Activated naive CD4-positive, alpha-beta T cell treated with anti-CD3 and anti-CD28 coated beads, Interleukin-2, amount 50 U/mL, for 72 hours (primary cell): ENCODE data around the gene RECK. TPM values are rescaled to one million over a fixed set of nuclear protein-coding genes. Genes with fewer than 3 reads are reported as not detected.

Experiments
- ATAC-seq, 2 donors: fragments of 150-1000 bp; cut with Tn5 transposase; 2 replicates each; pipeline ENCODE4 v1.10.0; 2021; ENCODE audit warnings: mild to moderate bottlenecking in 2 of 2, moderate library complexity in 2 of 2
- DNase-seq, 2 donors: peaks; one replicate each; pipeline ENCODE4 v3.0.0; 2021 to 2022; ENCODE audit warnings: low spot score in 2 of 2
- H3K27ac Mint-ChIP-seq, 2 donors: one replicate each; pipeline ENCODE4 v1.8.0; 2022; ENCODE audit warnings: mild to moderate bottlenecking in 2 of 2, mixed read lengths in 2 of 2
- H3K36me3 Mint-ChIP-seq, 2 donors: one replicate each; pipeline ENCODE4 v1.8.0; 2022; ENCODE audit warnings: mixed read lengths in 2 of 2
- H3K9me3 Mint-ChIP-seq, 2 donors: one replicate each; pipeline ENCODE4 v1.8.0; 2022; ENCODE audit warnings: mixed read lengths in 2 of 2
- total RNA-seq, 2 donors: library from RNA; stranded (reverse); gene quantifications; one replicate each; pipeline ENCODE4 v1.2.3, GENCODE V29; 2022

RECK gene
- total RNA-seq, 2 donors from 2014 or later, result 7.0 to 7.6 TPM

- ATAC-seq, result peak in 1 of 2 donors; percentile 2
- Mint-ChIP-seq H3K9me3 (no peaks in the 10 kb centered on the region), H3K36me3 (no peaks in the 10 kb centered on the region), H3K27ac (peak overlapping the region; percentile 54 to 88)
- DNase-seq, result no peak
Measured at GRCh38 chr9:36136894-36137391, 100.2 kb downstream of the RECK start.

DNA sequence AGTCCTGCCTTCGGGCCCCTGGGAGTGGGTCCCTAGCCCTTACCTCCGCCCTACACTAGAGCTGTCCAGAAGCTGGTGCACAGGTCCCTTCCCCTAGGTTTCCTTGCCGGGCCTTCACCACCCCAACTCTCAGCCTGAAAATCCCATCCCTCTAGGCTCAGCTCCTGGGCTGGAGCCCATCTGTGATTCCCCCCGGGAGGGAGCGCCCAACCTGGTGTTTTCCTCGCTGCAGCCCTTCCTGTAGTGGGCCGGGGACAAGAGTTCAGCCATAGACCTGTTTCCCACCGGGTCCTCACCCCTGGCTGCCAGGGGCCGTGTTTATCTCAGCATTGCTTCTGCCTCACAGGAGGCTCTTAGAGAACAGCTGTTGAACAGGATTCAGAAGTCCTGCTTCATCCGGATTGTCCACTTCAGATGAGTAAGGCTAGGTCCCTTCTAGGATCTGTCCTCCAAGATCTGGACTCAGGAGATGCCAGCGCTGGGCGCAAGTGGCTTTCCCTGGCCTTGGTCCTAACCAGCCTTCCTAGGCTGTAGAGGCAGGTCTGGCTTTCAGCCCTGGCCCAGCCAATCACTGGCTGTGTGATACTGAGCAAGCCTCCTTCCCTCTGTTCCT, 100.8 kb downstream of the RECK start:
- ATAC-seq (no peak), DNase-seq (peak in 1 of 2 donors; percentile 55)
- H3K9me3 Mint-ChIP-seq, result no peaks in the 10 kb centered on the region
- H3K27ac Mint-ChIP-seq, result peak overlapping the region; percentile 54 to 88
- no peaks in the 10 kb centered on the region for H3K36me3 Mint-ChIP-seq

DNA sequence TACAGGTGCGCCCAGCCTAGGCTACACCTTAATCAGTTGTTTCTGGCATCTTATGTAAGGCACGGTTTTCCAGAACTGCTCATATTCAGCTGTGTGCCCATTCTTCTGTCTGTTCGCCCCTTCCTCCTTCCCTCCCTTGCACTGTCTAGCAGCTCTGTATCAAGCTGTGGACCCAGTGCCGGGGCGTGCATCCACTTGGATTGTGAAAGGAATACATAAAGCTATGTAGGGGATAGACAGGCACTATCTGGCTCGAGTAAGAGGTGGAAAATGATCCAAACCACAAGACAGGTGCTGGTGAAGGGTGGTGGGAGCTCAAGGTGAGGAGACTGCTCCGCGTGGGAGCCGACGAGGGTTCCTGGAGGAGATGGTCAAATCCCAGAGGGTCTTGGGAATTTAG, 101.8 kb downstream of the RECK start:
- DNase-seq, result peak in 1 of 2 donors; percentile 47
- Mint-ChIP-seq H3K9me3 (no peaks in the 10 kb centered on the region), H3K36me3 (no peaks in the 10 kb centered on the region), H3K27ac (no peak overlapping the region)
- ATAC-seq, result no peak

DNA sequence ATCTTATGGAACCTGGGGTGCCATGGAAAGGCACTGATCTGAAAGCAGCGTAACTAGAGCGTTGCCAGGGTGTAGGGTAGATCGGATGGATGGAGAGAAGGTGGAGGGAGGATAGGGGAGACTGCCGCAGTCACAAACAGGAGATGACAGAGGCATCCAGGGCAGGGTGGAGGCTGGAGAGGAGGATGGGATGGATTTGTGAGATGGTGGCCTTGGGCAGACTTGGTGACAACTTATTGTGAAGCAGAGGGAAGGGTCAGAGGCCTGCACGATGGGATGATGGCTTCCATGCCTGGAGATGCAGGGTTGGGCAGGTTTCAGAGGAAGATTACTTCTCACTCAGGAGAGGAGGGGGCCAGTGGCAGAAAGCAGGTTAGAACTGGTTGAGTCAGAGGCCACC, 102.2 kb downstream of the RECK start:
- H3K36me3 Mint-ChIP-seq, result peaks cover 0 to 3% of the 10 kb centered on the region in 2 donors
- H3K27ac Mint-ChIP-seq, result no peak overlapping the region
- DNase-seq, result peak in 1 of 2 donors; percentile 44
- H3K9me3 Mint-ChIP-seq, result no peaks in the 10 kb centered on the region
- no peak for ATAC-seq

DNA sequence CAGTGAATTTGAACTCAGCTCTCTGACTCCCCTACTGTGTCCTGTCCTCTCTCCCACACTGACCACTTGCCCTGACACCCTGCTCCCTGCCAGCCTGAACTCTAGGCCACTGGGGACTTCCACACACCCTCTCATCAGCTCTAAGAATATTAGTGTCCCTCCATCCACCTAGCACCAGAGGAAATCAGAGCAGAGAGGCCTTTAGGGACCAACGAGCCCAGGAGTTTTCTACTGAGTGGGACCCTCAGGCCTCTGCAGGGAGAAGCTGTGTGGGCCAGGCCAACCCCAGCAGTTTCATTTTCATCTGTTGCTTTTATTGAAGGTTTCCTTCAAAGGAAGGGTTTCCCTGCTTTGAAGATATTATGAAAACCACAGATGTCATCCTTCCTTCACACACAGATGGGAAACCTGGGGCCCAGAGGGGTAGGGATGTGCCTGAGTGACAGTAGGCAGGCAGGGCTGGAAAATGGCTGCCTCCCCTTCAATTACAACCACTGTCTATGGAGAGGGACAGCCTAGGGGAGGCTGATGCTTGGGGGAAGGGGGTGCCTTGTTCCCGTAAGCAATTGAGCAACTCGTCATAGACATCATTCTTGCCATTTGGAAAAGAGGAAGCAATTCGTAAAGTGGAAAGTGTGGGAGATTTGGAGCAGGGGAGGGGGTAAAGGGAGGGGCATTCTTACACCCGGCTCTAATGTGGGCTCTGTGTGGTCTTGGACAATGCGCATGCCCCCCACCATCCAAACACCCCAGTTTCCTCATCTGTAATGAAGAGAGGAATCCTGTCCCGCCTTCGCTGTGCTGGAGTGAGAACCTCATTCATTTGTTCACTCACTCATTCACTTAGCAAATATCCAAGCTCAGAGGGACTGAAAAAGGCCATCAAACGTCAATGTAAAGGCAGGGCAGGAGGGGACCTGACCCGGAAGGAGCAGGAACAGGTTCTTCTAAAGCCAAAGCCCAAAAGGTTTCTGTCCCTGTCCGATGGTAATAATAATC, 103.7 kb downstream of the RECK start:
- ATAC-seq (peak in 1 of 2 donors; percentile 5), DNase-seq (peak in 1 of 2 donors; percentile 25)
- Mint-ChIP-seq H3K36me3 (peaks cover 8 to 15% of the 10 kb centered on the region in 2 donors), H3K27ac (peak overlapping the region in 1 of 2 donors; percentile 30), H3K9me3 (peaks cover 3% of the 10 kb centered on the region in 2 donors)

DNA sequence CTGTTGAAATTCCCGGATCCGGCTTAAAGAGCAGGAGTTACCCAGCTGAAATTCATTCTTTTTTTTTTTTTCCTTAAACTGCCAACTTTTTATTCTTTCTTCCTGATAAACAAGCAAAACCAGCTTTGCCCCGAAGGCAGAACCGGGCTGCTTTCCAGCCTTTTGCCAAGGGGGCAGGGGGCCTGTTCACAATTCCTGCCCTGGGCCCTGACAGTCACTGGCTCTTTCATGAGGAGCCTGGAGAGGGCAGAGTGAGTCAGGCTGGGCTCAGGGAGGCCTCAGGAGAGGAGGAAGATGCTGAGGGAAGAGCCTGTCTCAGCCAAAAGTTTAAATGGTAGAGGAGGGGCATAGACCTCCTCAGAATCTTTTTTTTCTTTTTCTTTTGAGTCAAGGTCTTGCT, 104.6 kb downstream of the RECK start:
- H3K36me3 Mint-ChIP-seq, result peaks cover 17 to 24% of the 10 kb centered on the region in 2 donors
- peaks cover 8 to 12% of the 10 kb centered on the region in 2 donors for H3K9me3 Mint-ChIP-seq
- no peak for DNase-seq
- ATAC-seq, result no peak
- H3K27ac Mint-ChIP-seq, result peak overlapping the region in 1 of 2 donors; percentile 15

DNA sequence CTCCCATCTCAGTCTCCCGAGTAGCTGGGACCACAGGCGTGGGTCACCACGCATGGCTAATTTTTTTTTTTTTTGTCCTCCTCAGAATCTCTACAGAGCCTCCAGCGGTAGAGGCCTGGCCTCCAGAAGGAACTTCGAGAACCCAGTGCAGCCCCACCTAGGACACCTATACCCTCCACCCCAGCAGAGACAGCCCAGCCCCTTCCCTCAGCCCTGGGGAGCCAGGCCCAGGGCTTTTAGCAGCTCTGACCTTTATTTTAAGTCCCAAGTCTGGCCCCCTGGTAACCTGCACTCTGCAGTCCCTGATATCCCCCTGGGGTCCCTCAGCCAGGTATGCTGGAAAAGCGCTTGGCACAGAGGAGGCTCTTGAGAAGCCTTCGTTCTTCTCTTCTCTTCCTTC, 105.0 kb downstream of the RECK start:
- Mint-ChIP-seq H3K27ac (peak overlapping the region; percentile 44 to 91), H3K9me3 (peaks cover 9 to 14% of the 10 kb centered on the region in 2 donors), H3K36me3 (peaks cover 19 to 29% of the 10 kb centered on the region in 2 donors)
- no peak for ATAC-seq
- no peak for DNase-seq

DNA sequence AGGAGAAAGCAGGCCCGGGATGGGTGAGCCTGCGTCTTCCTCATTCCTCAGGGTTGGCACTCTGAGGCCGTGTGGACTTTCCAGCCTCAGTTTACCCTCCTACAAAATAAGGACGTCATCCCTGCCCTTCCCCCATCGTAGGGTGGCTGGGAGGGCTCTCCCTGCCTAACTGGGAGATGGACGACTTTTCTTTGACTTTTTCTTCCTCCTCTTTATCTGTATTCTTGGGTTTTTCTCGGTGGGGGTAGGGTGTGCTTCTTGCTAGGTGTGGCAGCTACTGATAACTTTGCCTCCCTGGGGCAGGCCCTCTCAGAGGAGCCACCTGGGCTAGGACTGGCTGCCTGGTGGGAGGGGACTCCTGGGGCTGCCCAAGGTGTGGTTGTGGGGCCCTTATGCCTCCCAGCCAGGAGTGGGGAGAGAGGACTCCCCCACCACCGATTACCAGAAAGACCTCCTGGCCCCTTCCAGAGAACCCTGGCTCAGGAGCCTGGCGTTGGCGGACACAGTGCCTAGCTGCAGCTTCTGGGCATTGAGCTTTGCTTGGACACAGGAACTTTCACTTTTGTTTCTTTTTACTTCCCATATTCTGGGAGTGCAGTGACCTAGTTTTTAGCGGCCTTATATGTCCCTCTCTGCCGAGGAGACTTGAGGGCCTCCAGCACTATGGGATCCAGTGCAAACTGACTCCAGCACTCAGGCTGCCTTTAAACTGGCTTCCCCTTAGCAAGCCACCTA, 106.0 kb downstream of the RECK start:
- Mint-ChIP-seq H3K27ac (peak overlapping the region; percentile 90 to 91), H3K9me3 (peaks cover 9 to 20% of the 10 kb centered on the region in 2 donors), H3K36me3 (peaks cover 19 to 38% of the 10 kb centered on the region in 2 donors)
- DNase-seq, result no peak
- peak in 1 of 2 donors; percentile 28 for ATAC-seq

DNA sequence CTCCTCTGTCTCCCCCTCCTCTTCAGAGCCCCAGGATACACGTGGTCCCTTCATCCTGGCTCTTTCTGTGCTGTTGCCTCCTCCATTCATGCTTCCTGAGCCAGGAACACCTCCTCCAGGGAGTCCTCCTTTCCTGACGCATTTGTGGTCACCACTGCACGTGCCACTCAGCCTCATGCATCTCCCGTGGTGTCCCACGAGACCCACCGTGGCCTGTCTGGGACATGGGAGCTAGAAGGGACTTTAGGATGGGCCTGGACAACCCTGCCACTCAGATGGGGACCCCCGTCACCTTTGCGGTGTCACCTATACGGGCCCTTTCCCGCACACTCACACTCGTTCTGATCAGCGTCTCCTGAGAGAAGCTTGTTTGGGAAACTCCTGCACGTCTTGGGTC, 106.5 kb downstream of the RECK start:
- Mint-ChIP-seq H3K27ac (peak overlapping the region; percentile 90 to 91), H3K9me3 (peaks cover 9 to 20% of the 10 kb centered on the region in 2 donors), H3K36me3 (peaks cover 19 to 41% of the 10 kb centered on the region in 2 donors)
- ATAC-seq (peak in 1 of 2 donors; percentile 8), DNase-seq (no peak)

DNA sequence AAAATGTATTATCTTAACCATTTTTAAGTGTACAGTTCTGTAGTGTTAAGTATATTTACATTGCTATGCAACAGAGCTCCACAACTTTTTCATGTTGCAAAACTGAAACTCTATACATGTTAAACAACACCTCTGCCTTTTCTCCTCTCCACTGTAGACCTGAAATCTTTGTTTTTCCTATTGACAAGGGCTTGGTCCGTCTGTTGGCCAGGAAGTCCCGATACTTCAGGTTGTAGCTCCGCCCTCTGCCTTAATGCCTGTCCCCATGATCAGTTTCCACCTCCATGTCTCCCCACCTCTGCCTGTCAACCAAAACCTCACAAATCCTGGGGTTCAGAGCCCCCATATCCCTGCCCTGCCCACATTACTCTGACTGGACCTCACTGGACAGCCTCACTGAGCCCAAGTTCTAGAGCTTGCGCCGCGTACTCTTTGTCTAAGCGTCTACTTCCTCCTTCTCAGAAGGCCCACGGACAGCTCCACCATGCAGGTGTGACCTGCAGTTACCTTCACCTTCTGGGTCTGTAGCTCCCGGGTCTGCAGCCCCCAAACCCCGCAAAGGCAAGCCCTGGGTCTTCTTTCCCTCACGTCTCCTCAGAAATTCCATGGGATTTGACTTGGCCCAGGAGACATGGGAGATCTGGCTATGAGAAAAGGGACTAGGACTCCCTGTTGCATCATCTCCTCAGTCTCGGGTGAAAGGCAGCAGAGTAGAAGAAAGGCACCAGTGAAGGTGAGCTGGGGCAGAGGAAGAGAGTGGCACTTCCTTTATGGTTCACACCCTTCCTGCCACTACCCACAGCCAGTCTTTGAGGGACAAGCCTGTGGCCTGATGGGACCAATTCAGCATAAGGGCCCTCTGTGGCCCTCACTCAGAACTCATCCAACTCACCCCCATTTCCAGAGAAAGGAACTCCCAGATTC, 107.9 kb downstream of the RECK start:
- peak; percentile 43 to 44 for ATAC-seq
- Mint-ChIP-seq H3K27ac (peak overlapping the region; percentile 90 to 91), H3K36me3 (peaks cover 19 to 41% of the 10 kb centered on the region in 2 donors), H3K9me3 (peaks cover 9 to 20% of the 10 kb centered on the region in 2 donors)
- no peak for DNase-seq

- DNase-seq (no peak), ATAC-seq (no peak)
- peaks cover 9 to 20% of the 10 kb centered on the region in 2 donors for H3K9me3 Mint-ChIP-seq
- no peak overlapping the region for H3K27ac Mint-ChIP-seq
- peaks cover 19 to 42% of the 10 kb centered on the region in 2 donors for H3K36me3 Mint-ChIP-seq
Measured at GRCh38 chr9:36145970-36146369, 109.3 kb downstream of the RECK start.

DNA sequence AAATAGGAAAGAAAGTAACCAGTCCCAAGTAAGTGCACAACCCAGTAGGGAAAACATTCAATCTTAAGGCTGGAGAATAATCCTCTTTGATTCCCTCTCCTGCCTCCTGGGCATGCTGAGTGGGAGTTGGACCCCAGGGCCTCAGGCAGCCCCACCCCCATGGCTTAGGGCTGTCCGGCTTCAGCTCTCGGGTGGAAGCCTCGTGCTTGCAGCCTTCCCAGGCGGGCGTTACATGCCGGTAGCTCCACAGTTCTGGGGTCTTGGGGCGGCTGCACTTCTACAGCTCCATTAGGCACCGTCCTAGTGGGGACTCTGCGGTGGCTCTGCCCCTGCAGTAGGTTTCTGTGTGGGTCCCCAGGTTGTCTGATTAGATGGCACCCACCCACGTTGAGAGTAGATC, 109.9 kb downstream of the RECK start:
- H3K9me3 Mint-ChIP-seq, result peaks cover 9 to 20% of the 10 kb centered on the region in 2 donors
- H3K27ac Mint-ChIP-seq, result no peak overlapping the region
- peaks cover 19 to 49% of the 10 kb centered on the region in 2 donors for H3K36me3 Mint-ChIP-seq
- no peak for DNase-seq
- no peak for ATAC-seq

- H3K36me3 Mint-ChIP-seq, result peaks cover 19 to 54% of the 10 kb centered on the region in 2 donors
- peaks cover 9 to 20% of the 10 kb centered on the region in 2 donors for H3K9me3 Mint-ChIP-seq
- H3K27ac Mint-ChIP-seq, result no peak overlapping the region
- no peak for DNase-seq
- ATAC-seq, result no peak
Measured at GRCh38 chr9:36147441-36148175, 110.9 kb downstream of the RECK start.

- Mint-ChIP-seq H3K27ac (no peak overlapping the region), H3K36me3 (peaks cover 19 to 54% of the 10 kb centered on the region in 2 donors), H3K9me3 (peaks cover 9 to 20% of the 10 kb centered on the region in 2 donors)
- ATAC-seq (peak; percentile 47 to 61), DNase-seq (peak; percentile 60 to 86)
Measured at GRCh38 chr9:36148311-36149051, 111.8 kb downstream of the RECK start.
